ENCODE results near the gene TRIM71.

GRCh38 chr3:32844322-32844654 is 26.5 kb downstream of the TRIM71 start:
- TF ChIP-seq CTCF (IDR thresholded peaks at IDR 0.05; ENCODE audit: low read depth, low read length, poor library complexity, severe bottlenecking) (no peak), EZH2phosphoT487 (IDR thresholded peaks at IDR 0.05; ENCODE audit: borderline replicate concordance, low read length) (no peak)
